Type B pancreatic cell (in vitro differentiated cells): ENCODE measurements around the gene KMT2E. TPM values are rescaled to one million over a fixed set of nuclear protein-coding genes. Genes with fewer than 3 reads are reported as not detected.
"Not testable (repeated sequence)": the region's sequence is repeated elsewhere in the genome, so short reads cannot be mapped to it uniquely, and the experiment has no call there.

Experiments used
- DNase-seq: peaks from one replicate; pipeline ENCODE4 v3.0.0; 2021; ENCODE audit warnings: mixed read lengths; ENCODE audit not compliant: unreplicated experiment; ENCODE audit errors: extremely low spot score
- H3K27ac Mint-ChIP-seq: 2 replicates; pipeline ENCODE4 v1.8.0; 2021; ENCODE audit warnings: mild to moderate bottlenecking, mixed read lengths
- H3K27me3 Mint-ChIP-seq: 2 replicates; pipeline ENCODE4 v1.8.0; 2021; ENCODE audit warnings: mixed read lengths
- H3K36me3 Mint-ChIP-seq: 2 replicates; pipeline ENCODE4 v1.8.0; 2021; ENCODE audit warnings: mixed read lengths
- H3K4me1 Mint-ChIP-seq: one replicate; pipeline ENCODE4 v1.8.0; 2021; ENCODE audit warnings: mixed read lengths; ENCODE audit not compliant: unreplicated experiment
- H3K4me3 Mint-ChIP-seq: 2 replicates; pipeline ENCODE4 v1.8.0; 2021; ENCODE audit warnings: mild to moderate bottlenecking, mixed read lengths
- H3K9me3 Mint-ChIP-seq: 2 replicates; pipeline ENCODE4 v1.8.0; 2021; ENCODE audit warnings: mixed read lengths
- total RNA-seq: library from RNA; stranded (reverse); gene quantifications from 2 replicates; pipeline ENCODE4 v1.2.1, GENCODE V29; 2021; ENCODE audit warnings: low replicate concordance
- TF ChIP-seq, protein P1 (sequence below): fragments of 200-600 bp; sonication (generic); conservative IDR thresholded peaks from 2 replicates; pipeline ENCODE4 v1.5.0; 2021; ENCODE audit warnings: antibody characterized with exemption, mild to moderate bottlenecking

The KMT2E gene
- total RNA-seq, 1 donor from 2014 or later: 75.6 TPM

DNA sequence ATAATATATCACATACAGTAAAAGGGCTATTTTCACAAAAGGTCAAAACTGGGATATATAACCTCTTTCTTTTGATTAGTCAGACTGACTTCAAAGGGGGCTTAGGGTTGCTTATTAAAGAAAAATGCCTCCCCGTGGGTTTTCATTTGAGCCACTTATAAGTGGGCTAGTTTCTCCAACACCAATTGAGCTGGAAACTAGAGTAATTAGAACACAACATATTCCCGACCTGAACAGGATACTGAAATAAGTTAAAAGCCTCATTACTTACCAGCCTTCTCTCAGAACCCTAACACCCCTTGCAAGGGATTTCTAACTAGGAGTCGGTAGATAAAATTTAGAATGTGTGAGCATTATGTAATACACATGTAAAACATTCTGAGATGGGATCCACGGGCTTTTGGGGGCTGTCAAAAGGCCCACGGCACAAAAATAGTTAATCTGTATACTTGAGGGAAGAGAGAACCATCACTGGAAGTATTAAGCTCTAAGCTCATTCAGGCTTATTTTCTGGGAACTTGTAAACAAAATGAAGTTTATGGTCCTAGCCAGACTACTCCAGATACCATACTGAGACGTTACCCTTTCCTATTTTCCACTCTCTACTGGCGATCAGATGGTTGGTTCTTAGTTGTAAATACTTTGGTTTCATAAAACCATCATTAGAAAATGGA lies 29.3 kb upstream of the KMT2E start:
- Mint-ChIP-seq H3K36me3 (no peaks in the 10 kb centered on the region), H3K4me3 (peak overlapping the region; percentile 100), H3K27me3 (no peaks in the 10 kb centered on the region), H3K4me1 (peaks cover 50% of the 10 kb centered on the region), H3K27ac (peak overlapping the region; percentile 100), H3K9me3 (no peaks in the 10 kb centered on the region)
- DNase-seq: no peak
- TF ChIP-seq, protein P1, sequence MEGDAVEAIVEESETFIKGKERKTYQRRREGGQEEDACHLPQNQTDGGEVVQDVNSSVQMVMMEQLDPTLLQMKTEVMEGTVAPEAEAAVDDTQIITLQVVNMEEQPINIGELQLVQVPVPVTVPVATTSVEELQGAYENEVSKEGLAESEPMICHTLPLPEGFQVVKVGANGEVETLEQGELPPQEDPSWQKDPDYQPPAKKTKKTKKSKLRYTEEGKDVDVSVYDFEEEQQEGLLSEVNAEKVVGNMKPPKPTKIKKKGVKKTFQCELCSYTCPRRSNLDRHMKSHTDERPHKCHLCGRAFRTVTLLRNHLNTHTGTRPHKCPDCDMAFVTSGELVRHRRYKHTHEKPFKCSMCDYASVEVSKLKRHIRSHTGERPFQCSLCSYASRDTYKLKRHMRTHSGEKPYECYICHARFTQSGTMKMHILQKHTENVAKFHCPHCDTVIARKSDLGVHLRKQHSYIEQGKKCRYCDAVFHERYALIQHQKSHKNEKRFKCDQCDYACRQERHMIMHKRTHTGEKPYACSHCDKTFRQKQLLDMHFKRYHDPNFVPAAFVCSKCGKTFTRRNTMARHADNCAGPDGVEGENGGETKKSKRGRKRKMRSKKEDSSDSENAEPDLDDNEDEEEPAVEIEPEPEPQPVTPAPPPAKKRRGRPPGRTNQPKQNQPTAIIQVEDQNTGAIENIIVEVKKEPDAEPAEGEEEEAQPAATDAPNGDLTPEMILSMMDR: no peak

DNA sequence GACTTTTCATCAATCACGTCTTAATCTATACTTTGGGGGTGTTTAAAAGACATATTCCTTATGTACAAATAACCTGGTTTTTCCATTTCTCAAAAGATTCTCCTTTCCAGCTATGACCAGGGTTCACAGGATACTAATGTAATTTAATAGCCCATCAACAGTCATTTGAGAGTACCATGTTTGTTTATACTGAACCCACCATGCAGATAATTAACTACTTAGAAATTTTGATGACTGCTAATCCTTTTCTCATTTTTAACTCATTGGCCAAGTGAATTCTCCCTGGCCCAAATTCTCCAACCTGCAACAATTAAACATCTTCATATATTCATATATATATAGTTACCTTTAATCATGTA lies 28.8 kb upstream of the KMT2E start:
- no peak for DNase-seq
- peaks cover 44% of the 10 kb centered on the region for H3K4me1 Mint-ChIP-seq
- peak overlapping the region; percentile 100 for H3K4me3 Mint-ChIP-seq
- H3K27me3 Mint-ChIP-seq: no peaks in the 10 kb centered on the region
- H3K27ac Mint-ChIP-seq: peak overlapping the region; percentile 100
- TF ChIP-seq, protein P1: no peak
- no peaks in the 10 kb centered on the region for H3K36me3 Mint-ChIP-seq
- no peaks in the 10 kb centered on the region for H3K9me3 Mint-ChIP-seq

DNA sequence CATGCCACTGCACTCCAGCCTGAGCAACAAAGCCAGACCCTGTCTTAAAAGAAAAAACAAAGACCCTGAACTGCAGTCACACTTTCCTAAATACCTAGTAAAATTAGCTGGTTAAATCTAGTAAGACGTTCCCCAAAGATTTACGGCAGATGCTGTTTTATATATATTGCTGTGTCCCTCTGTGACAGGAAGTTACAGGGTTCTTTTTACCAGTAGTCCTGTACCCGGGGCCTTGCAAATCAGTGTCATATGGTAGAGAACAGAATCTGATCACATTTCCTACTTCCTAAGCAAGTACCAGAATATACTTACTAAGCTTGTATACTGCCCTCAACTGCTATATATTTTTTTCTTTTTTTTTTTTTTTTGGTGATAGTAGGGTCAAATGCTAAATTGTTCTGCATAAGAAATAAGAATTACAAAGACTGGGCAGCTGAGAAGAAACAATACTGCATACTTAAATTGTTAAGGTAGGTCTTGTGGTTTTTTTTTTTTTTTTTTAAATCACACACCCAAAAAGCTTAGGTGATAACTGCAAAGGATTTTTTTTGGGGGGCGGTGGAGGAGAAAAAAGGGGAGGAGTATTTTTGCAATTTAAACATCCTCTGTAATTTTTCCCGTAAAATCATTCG lies 27.3 kb upstream of the KMT2E start:
- Mint-ChIP-seq H3K4me3 (peak overlapping the region; percentile 34), H3K9me3 (no peaks in the 10 kb centered on the region), H3K4me1 (peaks cover 34% of the 10 kb centered on the region), H3K27me3 (no peaks in the 10 kb centered on the region), H3K36me3 (peaks cover 3% of the 10 kb centered on the region), H3K27ac (peak overlapping the region; percentile 100)
- TF ChIP-seq, protein P1: no peak
- no peak for DNase-seq

DNA sequence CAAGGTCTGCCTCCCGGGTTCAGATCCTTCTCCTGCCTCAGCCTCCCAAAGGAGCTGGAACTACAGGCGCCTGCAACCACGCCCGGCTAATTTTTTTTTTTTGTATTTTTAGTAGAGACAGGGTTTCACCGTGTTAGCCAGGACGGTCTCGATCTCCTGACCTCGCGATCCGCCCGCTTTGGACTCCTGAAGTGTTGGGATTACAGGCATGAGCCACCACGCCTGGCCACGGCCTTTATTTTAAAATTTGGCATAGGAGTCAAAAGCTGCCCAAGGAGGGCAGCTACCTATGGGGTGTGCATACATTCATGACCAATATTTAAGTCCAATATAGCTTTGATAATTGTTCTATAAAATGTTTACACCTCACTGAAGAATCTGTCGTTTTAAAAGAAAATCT lies 26.6 kb upstream of the KMT2E start:
- not testable (repeated sequence) for DNase-seq, H3K27me3 Mint-ChIP-seq, H3K9me3 Mint-ChIP-seq, H3K27ac Mint-ChIP-seq, H3K4me3 Mint-ChIP-seq, H3K36me3 Mint-ChIP-seq
- H3K4me1 Mint-ChIP-seq: peaks cover 30% of the 10 kb centered on the region

DNA sequence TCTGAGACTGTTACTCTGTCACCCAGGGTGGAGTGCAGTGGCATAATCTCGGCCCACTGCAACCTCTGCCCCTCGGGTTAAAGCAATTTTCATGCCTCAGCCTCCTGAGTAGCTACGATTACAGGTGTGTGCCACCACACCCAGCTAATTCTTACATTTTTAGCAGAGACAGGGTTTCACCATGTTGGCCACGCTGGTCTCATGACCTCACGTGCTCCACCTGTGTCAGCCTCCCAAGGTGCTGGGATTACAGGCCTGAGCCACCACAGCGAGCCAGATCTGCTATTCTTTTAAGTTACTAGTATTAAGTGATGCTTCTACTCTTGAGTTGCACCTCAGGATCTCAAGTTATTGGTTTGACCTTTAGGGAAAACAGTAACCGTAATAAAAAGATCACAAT lies 23.0 kb upstream of the KMT2E start:
- no peak overlapping the region for H3K27ac Mint-ChIP-seq
- no peaks in the 10 kb centered on the region for H3K9me3 Mint-ChIP-seq
- DNase-seq: no peak
- H3K36me3 Mint-ChIP-seq: peaks cover 29% of the 10 kb centered on the region
- H3K4me3 Mint-ChIP-seq: no peak overlapping the region
- TF ChIP-seq, protein P1: no peak
- H3K4me1 Mint-ChIP-seq: peaks cover 7% of the 10 kb centered on the region
- H3K27me3 Mint-ChIP-seq: no peaks in the 10 kb centered on the region

DNA sequence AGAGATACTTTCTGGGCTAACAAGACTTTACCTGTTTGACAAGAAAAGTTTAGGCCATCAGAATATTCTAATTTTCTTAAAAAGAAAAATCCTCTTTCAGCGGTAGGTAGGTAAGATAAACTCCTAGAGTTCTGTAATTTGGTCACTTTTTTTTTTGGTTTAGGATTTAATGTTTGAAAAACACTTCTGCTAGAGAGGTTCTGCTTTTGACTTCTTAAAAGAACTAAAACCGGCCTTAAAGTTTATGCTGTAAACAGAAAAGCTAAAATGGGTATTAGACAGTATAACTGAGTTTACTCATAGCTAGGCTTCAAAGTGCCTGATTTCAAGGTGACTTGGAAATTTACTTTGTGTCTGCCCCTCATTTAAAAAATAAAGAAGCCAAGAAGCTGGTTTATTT lies 21.7 kb upstream of the KMT2E start:
- H3K27ac Mint-ChIP-seq: no peak overlapping the region
- no peak overlapping the region for H3K4me3 Mint-ChIP-seq
- H3K36me3 Mint-ChIP-seq: peaks cover 35% of the 10 kb centered on the region
- peaks cover 8% of the 10 kb centered on the region for H3K4me1 Mint-ChIP-seq
- H3K27me3 Mint-ChIP-seq: no peaks in the 10 kb centered on the region
- TF ChIP-seq, protein P1: no peak
- no peak for DNase-seq
- no peaks in the 10 kb centered on the region for H3K9me3 Mint-ChIP-seq
